Transverse colon (tissue), 4 donors: ENCODE results near the gene MAST2. TPM values are rescaled to one million over a fixed set of nuclear protein-coding genes. Genes with fewer than 3 reads are reported as not detected.

Source experiments
- DNase-seq: peaks from one replicate; pipeline ENCODE4 v3.0.0-alpha.2; 2019
- H3K27ac ChIP-seq, 4 donors: fragments of 200-600 bp; sonication (generic); 2 replicates each; pipeline ENCODE4 v1.5.1; 2016 to 2018; ENCODE audit warnings: inconsistent platforms in 4 of 4
- H3K27me3 ChIP-seq: fragments of 200-600 bp; sonication (generic); 2 replicates; pipeline ENCODE4 v1.5.1; 2017; ENCODE audit warnings: inconsistent platforms
- H3K36me3 ChIP-seq, 4 donors: fragments of 200-600 bp; sonication (generic); 2 replicates each; pipeline ENCODE4 v1.5.1; 2017 to 2019; ENCODE audit warnings: inconsistent platforms in 4 of 4
- H3K4me1 ChIP-seq, 4 donors: fragments of 200-600 bp; sonication (generic); 2 replicates each; pipeline ENCODE4 v1.5.1; 2017 to 2020; ENCODE audit warnings: inconsistent platforms in 4 of 4
- H3K4me3 ChIP-seq, 4 donors: fragments of 200-600 bp; sonication (generic); 1 replicate in 1 of 4; 2 replicates in 3 of 4; pipeline versions ENCODE4 v1.5.1 to v1.6.1; 2017 to 2019; ENCODE audit warnings: inconsistent platforms in 4 of 4
- H3K9me3 ChIP-seq, 2 donors: fragments of 200-600 bp; sonication (generic); 2 replicates each; pipeline ENCODE4 v1.5.1; 2017 to 2019; ENCODE audit warnings: inconsistent platforms in 2 of 2
- EP300 ChIP-seq: sonication (generic); formaldehyde crosslinking; IDR thresholded peaks from one replicate; pipeline ENCODE4 v1.6.1; 2017; ENCODE audit warnings: antibody characterized with exemption, low read depth
- POLR2A ChIP-seq: fragments of 450-650 bp; IDR thresholded peaks from one replicate; pipeline ENCODE4 v1.6.1; 2016; ENCODE audit warnings: antibody characterized with exemption, mild to moderate bottlenecking, moderate library complexity
- POLR2AphosphoS5 ChIP-seq, 3 donors: sonication (generic); formaldehyde crosslinking; IDR thresholded peaks; one replicate each; pipeline ENCODE4 v1.6.1; 2016; ENCODE audit warnings: antibody characterized with exemption in 3 of 3
- WGBS, 2 donors: methylation state at CpG; one replicate each; pipeline ENCODE4 v1.1.5; 2018; ENCODE audit warnings: low coverage in 1 of 2; 5-methylcytosine and 5-hydroxymethylcytosine counted together
- in situ Hi-C, 4 donors: fragments of 200-750 bp; cut with MboI; loops; one replicate each; pipeline versions ENCODE4 v1.15.0 to v1.15.1; 2017; ENCODE audit warnings: low sequenced_read_pairs in 3 of 4, low pct_ligation_motif_present in 1 of 4, low pct_unique_long_range_greater_than_20kb in 1 of 4
- intact Hi-C: fragments of 100-400 bp; cut with DNase I; formaldehyde crosslinking; loops from one replicate; pipeline ENCODE4 v1.15.1; 2023; ENCODE audit warnings: low total_unique reads
- total RNA-seq, 4 donors: library from RNA; depleted of rRNA; stranded (reverse); fragments of >200 nt; gene quantifications; one replicate each; pipeline ENCODE4 v1.1.0, GENCODE V29; 2016
- TF ChIP-seq, protein P1 (sequence below), 5 experiments: fragments of 200-600 bp in 3 of 5; fragments of 450-650 bp in 2 of 5; sonication (generic) in 3 of 5; IDR thresholded peaks; 1 replicate in 2 of 5; 2 replicates in 3 of 5; pipeline ENCODE4 v1.5.1; 2016 to 2017; ENCODE audit warnings: antibody characterized with exemption in 5 of 5, inconsistent platforms in 3 of 5, mild to moderate bottlenecking in 2 of 5, moderate library complexity in 1 of 5

Gene MAST2
- total RNA-seq, 4 donors from 2014 or later, result 160 to 313 (median 161) TPM

DNA sequence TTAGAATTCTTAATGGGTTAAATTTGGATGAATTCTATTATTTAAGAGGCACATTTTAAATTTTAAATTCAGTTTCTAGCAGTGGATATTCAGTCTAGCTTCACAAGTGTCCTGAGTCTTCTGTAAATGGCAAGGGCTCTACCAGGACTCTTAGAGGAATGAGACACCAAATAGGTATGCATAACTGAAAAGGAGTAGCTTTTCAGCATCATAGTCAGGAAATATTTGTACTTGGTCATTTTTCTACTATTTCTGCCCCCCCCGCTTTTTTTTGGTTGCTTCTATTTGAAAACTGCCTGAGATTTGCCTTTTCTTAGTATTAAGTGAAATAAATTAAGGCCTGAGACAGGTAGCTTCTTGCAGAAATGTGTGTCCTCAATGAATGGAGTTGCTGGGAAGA lies 80.2 kb downstream of the MAST2 start:
- no peak overlapping the region for H3K4me3 ChIP-seq
- DNase-seq, result no peak
- TF ChIP-seq POLR2AphosphoS5 (IDR thresholded peaks at IDR 0.05) (no peak), POLR2A (no peak), EP300 (no peak)
- TF ChIP-seq, protein P1, sequence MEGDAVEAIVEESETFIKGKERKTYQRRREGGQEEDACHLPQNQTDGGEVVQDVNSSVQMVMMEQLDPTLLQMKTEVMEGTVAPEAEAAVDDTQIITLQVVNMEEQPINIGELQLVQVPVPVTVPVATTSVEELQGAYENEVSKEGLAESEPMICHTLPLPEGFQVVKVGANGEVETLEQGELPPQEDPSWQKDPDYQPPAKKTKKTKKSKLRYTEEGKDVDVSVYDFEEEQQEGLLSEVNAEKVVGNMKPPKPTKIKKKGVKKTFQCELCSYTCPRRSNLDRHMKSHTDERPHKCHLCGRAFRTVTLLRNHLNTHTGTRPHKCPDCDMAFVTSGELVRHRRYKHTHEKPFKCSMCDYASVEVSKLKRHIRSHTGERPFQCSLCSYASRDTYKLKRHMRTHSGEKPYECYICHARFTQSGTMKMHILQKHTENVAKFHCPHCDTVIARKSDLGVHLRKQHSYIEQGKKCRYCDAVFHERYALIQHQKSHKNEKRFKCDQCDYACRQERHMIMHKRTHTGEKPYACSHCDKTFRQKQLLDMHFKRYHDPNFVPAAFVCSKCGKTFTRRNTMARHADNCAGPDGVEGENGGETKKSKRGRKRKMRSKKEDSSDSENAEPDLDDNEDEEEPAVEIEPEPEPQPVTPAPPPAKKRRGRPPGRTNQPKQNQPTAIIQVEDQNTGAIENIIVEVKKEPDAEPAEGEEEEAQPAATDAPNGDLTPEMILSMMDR (IDR thresholded peaks at IDR 0.05), result no peak
- no peaks in the 10 kb centered on the region for H3K36me3 ChIP-seq
- no peaks in the 10 kb centered on the region for H3K9me3 ChIP-seq
- 32% methylated on average over 1 of the region's 1 CpG; no CpG with 5 or more reads in 1 of the 2 donors for WGBS, 2 donors
- H3K4me1 ChIP-seq, result peaks cover 6 to 41% (median 20%) of the 10 kb centered on the region in 4 donors
- H3K27ac ChIP-seq, result peak overlapping the region in 3 of 4 donors; percentile 64 to 75 (median 75)
- no peaks in the 10 kb centered on the region for H3K27me3 ChIP-seq
- in situ Hi-C loops, result no loop called here
- intact Hi-C loops, result no loop called here

DNA sequence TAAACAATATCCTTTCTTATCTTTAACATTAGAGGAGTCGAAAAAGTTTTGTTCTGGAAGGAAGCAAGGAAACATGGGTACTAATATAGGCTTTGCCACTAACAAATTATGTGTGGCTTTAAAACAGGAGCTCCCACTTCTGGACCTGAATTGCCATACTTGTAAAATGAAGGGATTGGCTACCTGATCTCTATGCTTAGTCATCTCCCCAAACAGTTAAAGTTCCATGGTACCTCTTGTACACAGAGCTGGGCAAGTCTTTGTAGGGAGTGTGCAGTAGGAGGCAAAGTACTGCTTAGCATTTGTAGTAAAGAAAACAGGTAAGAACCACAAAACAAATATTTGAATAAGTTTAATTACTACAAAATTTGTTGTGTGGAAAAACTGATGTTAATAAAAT lies 81.3 kb downstream of the MAST2 start:
- TF ChIP-seq POLR2A (no peak), POLR2AphosphoS5 (IDR thresholded peaks at IDR 0.05) (peak in 2 of 3 donors; percentile 49 to 51)
- H3K27me3 ChIP-seq, result no peaks in the 10 kb centered on the region
- H3K36me3 ChIP-seq, result no peaks in the 10 kb centered on the region
- H3K27ac ChIP-seq, result peak overlapping the region; percentile 56 to 75 (median 70)
- 67 to 68% methylated on average over 1 of the region's 1 CpG for WGBS, 2 donors
- H3K4me1 ChIP-seq, result peaks cover 6 to 41% (median 20%) of the 10 kb centered on the region in 4 donors
- in situ Hi-C loops, result no loop called here
- intact Hi-C loops, result no loop called here
- H3K9me3 ChIP-seq, result no peaks in the 10 kb centered on the region
- peak; percentile 24 for DNase-seq
- no peak overlapping the region for H3K4me3 ChIP-seq

DNA sequence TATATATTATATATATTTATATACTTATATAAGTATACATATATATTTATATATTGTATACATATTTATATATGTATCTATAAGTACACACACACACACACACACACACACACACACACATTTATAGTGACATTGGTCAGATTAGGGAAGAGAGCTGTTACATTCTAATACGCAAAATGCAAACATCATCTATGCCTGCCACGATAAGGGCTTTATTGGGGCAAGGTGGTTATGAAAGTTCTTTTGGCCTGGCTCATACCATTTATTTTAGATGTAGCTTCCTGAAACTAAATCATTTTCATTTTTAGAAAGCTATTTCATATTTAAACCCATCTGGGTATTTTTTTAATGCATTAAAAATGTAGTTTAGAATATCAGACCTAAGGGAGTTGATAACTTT lies 82.8 kb downstream of the MAST2 start:
- peak overlapping the region; percentile 42 to 75 (median 58) for H3K27ac ChIP-seq
- no peak for DNase-seq

DNA sequence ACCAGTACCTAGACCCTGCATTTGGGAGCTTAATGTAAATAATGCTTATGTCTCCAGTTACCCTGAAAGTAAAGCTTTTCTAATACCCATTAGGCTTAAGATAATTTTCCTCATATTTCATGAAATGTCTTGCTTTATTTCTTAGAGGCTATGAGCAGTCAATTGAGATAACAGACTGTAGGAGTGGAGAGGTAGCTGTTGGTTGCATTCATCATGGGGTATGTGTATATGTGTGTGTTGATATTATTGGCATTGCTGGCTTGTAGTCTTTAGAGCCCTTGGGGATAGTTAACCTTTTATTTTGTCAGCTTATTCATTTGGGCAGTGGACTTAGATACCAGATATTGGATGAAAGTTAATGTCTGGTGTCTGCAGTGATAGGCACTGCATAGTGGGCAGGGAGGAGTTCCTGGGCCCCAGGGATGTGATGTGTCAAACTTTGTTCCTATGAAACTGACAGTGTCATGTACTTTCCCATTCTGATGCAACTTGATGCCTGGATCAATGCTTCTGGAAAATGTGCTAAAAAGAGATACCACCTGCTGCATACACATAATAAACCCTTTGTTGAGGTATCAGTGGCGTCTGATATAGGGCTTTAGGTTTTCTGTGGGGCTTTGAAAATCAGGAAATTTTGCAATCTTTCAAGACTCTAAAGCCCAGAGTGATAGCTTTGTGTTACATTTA lies 83.9 kb downstream of the MAST2 start:
- no peak for DNase-seq
- Histone ChIP-seq H3K36me3 (no peaks in the 10 kb centered on the region), H3K9me3 (no peaks in the 10 kb centered on the region), H3K4me1 (peaks cover 4 to 47% (median 29%) of the 10 kb centered on the region in 4 donors), H3K27ac (peak overlapping the region in 3 of 4 donors; percentile 42 to 69 (median 61)), H3K27me3 (no peaks in the 10 kb centered on the region), H3K4me3 (no peak overlapping the region)
- 82 to 89% methylated on average over 1 of the region's 1 CpG for WGBS, 2 donors
- in situ Hi-C loops (no loop called here), intact Hi-C loops (no loop called here)
- TF ChIP-seq POLR2A (no peak), EP300 (no peak), POLR2AphosphoS5 (IDR thresholded peaks at IDR 0.05) (no peak)
- TF ChIP-seq, protein P1 (IDR thresholded peaks at IDR 0.05), result no peak

More for the DNA sequence above, 82.8 kb downstream of the MAST2 start:
- 34 to 45% methylated on average over 2 of the region's 2 CpGs for WGBS, 2 donors
- H3K4me3 ChIP-seq, result no peak overlapping the region
- no peaks in the 10 kb centered on the region for H3K9me3 ChIP-seq
- no peaks in the 10 kb centered on the region for H3K36me3 ChIP-seq
- TF ChIP-seq POLR2AphosphoS5 (IDR thresholded peaks at IDR 0.05) (no peak), POLR2A (no peak), EP300 (no peak)
- TF ChIP-seq, protein P1 (IDR thresholded peaks at IDR 0.05), result no peak
- intact Hi-C loops (no loop called here), in situ Hi-C loops (no loop called here)
- peaks cover 6 to 41% (median 20%) of the 10 kb centered on the region in 4 donors for H3K4me1 ChIP-seq
- H3K27me3 ChIP-seq, result no peaks in the 10 kb centered on the region
